ENCODE results near the gene SMIM32.

SMIM32 gene

DNA sequence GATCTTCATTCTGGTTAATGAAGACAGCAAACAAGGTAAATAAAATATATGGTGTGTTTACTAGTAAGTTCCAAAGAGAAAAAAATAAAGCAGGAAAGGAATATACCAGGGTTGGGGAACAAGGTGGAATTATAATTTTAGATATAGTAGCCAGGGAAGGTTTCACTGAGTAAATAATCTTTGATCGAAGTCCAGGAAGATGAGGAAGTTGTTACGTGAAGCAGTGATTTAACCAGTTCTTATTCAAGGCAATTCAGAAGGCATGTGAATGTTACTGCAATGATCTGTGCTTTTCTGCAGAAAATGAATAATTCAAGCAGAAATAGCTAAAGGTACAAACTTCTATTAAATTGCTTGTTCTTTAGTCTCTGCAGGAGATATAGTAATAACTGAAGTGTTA is 6.2 kb downstream of the SMIM32 start:
- no peak for DNase-seq (ENCODE audit: low spot score)

DNA sequence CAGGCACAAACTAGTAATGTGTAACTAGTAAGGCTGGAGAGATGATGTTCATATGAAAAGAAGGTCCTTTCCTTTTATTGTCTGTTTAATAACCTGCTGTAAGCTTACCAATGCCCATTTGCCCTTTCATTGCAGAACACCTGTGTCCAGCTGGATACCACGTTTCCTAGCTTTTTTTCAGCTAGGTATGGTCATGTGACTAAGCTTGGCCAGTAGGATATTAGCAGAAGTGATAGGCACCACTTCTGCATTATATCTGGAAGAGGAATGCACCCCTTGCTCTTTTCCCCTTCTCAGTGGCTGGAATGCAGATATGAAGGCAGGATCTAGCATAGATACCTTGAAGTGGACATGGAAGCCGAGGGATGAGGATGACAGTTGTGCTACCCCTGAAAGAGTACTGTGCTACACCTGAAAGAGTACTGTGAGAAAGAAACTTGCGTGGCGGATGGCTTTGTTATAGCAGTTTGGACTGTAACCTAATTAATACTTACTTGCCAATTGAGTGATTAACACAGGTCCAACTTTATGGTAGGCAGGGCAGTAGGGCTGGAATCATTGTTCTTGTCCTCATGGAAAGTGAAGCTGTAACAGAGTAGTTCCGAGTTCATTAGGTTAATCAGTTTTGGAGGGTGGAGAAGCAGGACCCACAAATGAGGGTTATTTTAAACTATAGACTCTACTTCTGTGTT is 6.8 kb downstream of the SMIM32 start:
- no peak for DNase-seq (ENCODE audit: low spot score)

DNA sequence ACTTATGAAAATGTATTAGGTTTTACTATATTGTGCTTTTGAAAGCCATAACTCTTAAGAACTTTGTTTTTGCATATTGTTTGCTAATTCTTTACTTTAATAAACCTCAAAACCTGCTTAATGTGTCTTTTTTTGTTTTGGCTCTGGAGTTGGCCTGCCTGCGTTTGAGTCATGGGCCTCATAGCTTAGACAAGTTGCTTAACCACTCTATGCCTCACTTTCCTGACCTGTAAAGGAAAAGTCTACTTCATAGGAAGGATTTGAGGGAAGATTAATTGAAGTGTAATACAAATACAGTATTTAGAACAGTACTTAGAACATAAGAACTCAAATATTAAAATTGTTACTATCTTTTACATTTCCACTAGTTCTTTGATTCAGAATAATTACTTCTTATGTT is 10.3 kb downstream of the SMIM32 start:
- no peak for DNase-seq (ENCODE audit: low spot score)

DNA sequence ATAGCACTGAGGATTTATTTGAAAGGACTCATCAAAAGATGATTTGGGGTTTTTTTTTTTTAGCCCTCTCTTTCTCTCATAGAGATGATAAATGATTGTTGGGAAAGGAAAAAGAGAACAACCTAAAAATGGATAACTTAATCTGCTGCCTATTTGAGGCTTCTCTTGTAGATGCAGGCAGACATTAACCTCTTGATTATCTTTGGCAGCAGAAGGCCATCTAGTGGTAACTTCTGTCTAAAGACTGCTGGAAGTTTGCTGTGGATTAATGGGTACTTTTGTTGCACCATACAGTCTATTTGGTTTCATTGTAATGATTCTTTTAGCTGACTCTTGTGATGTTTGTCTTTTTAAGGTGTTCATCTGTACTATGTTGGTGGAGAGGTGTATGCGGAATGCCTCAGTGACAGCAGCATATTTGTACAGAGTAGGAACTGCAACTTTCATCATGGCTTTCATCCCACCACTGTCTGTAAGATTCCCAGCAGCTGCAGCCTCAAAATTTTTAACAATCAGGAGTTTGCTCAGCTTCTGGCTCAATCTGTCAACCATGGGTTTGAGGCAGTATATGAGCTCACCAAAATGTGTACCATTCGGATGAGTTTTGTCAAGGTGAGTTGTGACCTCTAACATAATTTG is 18.8 kb downstream of the SMIM32 start:
- DNase-seq (ENCODE audit: low spot score) = peak; percentile 72

DNA sequence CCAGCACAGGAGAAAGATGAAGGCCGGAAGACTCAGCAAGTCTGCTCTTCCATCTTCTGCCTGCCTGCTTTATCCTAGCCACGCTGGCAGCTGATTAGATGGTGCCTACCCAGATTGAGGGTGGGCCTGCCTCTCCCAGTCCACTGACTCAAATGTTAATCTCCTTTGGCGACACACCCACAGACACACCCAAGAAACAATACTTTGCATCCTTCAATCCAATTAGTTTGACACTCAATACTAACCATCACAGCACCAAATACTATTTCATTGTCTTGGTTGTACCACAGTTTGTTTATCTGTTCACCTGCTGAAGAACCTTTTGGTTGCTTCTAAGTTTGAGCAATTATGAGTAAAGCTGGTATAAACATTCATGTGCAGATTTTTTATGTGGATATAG is 23.7 kb downstream of the SMIM32 start:
- no peak for DNase-seq (ENCODE audit: low spot score)

DNA sequence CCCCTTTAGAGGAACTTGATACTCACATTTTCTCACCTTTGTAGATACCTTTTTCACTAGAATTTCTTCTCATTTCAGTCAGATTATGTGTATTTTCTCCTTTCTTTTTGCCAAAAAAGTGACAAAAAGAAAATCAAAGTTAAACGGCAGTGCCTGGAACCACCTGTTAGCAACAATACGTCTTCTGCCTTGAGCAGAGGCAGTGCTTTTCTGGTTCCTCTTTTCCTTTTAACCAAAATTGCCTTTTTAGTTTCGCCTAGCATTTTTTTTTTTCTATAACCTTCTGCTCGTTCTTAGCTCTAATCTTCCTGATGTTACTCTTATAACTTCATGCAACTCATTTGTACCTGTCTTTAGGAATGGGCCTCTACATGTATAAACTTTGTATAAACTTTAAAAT is 26.1 kb downstream of the SMIM32 start:
- DNase-seq (ENCODE audit: low spot score) = no peak

DNA sequence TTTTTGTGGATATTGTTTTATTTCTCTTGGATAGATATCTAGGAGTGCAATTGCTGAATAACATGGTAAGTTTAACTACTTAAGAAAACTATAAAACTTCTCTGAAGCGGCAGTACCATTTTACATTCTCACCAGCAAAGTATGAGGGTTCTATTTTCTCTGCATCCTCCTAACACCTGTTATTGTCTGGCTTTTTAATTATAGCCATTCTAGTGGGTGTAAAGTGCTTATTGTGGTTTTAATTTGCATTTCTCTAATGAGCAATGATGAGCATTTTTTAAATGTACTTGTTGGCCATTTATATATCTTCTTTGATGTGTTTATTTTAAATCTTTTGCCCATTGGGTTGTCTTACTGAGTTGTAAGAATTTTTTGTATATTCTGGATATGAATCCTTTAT is 28.7 kb downstream of the SMIM32 start:
- DNase-seq (ENCODE audit: low spot score) = no peak

DNA sequence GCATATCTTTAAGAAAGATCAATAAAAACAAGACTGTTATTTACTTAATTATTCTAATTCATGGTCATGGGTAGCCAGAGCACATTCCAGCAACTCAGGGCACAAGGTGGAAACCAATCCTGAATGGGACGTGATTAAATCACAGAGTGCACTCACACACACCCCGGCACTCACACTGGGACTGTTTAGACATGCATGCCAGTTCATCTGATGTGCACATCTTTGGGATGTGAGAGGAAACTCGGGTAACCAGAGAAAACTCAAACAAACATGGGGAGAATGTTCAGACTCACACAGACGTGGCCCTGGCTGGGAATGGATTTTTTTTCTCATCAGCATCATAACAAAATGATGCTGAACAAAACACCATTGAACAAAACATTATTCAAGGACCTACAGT is 31.0 kb downstream of the SMIM32 start:
- no peak for DNase-seq (ENCODE audit: low spot score)

DNA sequence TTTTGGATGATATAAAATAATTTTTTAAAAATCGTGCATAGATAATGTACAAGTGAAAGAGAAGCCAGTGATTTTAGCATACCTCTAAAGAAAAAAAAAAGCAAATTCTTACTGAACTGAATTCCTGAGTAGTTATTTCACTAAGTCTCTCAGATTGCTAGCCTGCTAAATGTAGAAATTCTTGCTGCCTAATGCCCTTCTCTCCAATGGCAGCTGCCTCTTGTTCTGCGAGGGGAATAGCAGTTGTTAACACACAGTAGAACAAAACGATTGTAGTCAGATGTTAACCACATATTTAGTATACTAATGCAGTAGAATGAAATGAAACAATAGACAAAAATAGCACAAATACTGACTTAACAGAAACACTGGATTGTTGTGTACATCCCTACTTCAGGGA is 33.5 kb downstream of the SMIM32 start:
- peak; percentile 50 for DNase-seq (ENCODE audit: low spot score)

DNA sequence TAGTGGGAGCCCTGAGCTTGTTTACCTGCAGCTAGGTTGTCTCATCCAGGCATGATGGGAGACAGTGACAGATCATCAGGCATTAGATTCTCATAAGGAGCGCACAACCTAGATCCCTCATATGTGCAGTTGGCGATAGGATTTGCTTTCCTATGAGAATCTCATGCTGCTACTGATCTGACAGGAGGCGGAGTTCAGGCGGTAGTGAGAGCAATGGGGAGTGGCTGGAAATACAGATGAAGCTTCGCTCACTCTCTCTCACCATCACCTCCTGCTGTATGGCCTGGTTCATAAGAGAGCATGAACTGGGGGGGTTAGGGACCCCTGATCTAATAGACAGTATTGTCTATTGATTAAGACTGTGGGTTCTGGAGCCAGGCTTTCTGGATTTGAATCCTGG is 35.4 kb downstream of the SMIM32 start:
- no peak for DNase-seq (ENCODE audit: low spot score)

DNA sequence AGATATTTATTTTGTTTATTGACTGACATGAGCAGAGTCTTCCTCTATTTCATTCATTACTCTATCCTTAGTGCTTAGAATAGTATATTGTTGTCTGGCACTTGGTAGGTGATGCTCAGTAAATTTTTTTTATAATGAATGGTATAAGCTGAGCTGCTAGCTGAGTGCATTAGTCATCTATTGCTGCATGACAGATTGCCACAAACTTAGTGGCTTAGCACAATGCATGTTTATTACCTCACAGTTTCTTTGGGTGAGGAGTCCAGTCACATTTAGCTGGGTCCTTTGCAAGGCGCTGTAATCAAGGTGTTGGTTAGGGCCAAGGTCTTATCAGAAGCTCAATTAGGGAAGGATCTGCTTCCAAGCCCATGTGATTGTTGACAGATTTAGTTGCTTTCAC is 37.2 kb downstream of the SMIM32 start:
- no peak for DNase-seq (ENCODE audit: low spot score)

DNA sequence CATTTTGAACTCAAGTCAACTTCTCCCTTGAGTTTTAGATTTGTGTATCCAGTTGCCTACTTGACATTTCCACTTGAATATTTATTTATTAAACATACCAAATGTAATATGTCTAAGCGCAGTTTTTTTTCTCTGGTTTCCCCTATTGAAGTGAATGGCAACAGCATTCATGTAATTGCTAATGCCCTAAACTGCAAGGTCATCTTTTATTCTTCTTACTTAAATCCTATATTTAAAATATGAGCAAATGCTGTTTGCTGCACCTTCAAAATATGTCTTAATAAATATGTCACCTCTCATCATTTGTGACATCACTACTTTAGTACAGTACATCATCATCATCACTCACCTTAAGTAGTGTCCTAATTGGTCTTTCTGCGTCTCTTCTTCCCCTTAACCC is 37.9 kb downstream of the SMIM32 start:
- DNase-seq (ENCODE audit: low spot score) = no peak

DNA sequence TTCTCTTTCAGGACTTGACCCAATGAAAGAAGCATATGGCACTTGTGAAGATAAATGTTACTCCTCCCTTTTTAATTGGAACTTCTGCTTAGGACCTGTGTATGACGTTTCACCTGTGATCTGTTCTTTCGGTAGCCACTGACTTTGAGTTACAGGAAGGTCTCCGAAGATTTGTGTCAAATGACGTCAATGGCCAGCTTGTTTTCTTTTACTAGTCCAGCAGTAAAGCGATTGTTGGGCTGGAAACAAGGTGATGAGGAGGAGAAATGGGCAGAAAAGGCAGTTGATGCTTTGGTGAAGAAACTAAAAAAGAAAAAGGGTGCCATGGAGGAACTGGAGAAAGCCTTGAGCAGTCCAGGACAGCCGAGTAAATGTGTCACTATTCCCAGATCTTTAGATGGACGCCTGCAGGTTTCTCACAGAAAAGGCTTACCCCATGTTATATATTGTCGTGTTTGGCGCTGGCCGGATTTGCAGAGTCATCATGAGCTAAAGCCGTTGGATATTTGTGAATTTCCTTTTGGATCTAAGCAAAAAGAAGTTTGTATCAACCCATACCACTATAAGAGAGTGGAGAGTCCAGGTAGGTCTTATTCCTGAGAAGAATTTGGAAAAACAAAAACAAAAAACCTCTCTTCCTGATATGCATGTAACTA is 39.3 kb downstream of the SMIM32 start:
- no peak for DNase-seq (ENCODE audit: low spot score)

DNA sequence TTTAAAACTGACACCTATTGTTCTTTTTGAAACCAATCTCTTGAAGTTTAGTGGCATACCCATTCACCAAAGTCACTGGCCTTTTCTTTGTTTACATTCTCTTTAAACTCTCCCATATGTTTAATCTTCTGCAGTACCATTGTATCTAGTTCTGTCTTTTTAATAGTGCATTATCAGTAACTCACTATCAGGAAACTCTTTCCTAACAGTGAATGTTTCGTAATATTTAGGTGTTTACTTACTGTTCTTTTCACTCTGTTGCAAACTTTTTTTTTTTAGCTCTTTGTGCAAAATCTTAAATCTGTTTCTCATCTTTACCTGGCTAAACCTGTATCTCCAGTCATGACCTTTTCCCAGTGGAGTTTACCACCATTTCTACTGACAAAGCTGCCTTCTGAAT is 43.1 kb downstream of the SMIM32 start:
- DNase-seq (ENCODE audit: low spot score) = no peak

DNA sequence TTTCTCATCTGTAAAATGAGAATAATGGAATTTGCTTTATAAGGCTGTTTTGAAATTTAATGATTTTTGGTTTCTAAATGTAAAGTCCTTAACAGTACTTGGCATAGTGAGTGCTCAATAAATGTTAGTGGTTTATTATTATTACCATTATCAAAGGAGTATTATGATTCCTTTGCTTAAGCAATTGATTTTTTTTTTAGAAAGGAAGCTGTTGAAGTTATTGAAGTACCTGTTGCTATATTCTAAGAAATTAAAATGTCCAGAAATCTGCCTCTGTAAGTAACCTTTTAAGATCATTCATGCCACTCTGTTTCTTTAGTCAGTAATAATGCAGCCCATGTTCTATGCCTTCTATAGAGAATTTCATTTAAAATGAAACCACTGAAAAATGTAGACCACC is 45.3 kb downstream of the SMIM32 start:
- no peak for DNase-seq (ENCODE audit: low spot score)

DNA sequence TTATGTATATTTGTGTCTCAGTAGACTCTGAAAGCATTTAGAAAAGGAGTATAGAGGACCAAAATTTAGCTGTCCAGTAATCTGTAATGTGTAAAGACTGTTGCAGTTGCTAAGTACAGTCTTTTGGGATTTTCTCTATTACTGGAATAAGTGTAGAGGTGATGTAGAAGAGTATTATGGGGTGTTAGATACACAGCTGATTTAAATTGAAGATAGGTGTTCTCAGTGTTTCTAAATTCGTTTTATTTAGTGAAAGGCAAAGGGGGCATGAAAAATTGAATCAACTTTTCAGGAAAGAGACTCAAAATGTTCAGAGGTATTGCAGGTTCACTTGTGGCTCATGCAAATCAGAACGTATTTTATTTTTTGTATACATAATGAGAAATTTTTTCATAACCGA is 46.8 kb downstream of the SMIM32 start:
- no peak for DNase-seq (ENCODE audit: low spot score)

DNA sequence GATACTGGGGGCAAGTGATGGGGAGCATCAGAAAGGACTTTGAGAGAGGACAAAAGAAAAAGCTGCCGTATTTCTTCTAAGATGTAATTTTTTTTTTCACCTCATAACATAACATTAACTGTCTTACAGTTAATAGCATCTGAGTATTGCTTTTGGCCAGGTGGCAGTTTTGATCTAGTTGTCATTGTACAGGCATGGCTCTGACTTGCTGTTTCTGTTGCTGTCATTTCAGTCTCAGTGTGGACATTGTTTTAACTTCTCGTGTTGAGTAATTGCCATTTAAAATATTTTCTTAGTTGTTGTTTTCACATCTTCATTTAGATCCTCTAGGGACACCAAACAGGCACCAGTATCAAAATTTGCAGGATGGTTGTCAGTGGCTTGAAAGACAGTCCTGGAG is 47.9 kb downstream of the SMIM32 start:
- no peak for DNase-seq (ENCODE audit: low spot score)

DNA sequence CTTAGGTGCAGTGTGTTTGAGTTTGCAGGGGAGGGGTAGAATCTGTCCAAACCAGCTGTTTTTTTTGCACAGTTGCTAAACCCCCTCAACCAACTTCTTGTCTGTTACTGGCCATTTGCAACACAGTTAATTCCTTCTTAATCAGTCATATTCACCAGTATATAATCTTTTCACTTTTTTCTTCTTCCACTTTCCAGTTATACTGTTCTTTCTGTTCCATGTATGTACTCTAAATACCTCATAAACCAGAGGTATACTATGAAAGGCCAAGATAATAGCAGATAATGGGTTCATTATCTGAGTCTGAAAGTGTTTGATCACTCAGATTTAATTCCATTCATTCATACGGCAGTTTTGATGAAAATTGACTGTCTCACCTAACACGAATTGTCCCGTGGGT is 49.2 kb downstream of the SMIM32 start:
- no peak for DNase-seq (ENCODE audit: low spot score)

DNA sequence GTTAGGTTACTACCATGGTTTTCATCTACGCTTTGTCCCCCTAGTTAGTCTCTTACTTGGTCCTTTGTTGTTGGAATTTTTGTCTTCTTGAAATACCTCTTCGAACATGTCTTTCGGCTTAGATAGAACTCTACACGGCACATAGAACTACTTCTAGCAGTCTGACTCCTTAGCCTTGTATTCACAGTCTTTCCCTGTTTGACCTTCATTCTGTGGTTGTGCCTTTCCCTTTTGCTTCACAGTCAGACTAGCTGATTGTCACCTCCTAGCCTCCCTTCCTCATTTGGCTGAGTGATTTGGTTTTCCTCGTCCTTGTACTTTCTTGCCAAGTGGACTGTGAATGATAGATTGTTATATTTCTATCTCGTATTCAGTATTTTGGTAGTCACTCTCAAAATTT is 49.6 kb downstream of the SMIM32 start:
- DNase-seq (ENCODE audit: low spot score) = no peak

DNA sequence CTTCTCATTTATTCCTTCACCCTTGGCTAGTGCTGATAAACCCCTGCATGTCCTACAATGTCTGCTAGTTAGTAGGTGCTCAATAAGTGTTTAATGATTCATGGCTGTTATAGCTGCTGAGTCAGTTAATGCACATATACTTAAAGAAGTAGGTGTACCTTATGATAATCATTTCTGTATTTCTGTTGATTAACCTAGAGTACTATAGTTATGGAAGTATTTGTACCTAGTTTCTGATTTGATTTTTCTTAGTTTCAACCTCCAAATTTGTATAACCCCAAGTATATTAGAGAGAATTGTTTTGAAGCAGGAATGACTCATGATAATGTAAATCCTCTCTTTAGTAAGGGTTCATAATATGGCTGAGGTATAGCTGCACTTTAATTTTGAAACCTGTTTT is 51.4 kb downstream of the SMIM32 start:
- no peak for DNase-seq (ENCODE audit: low spot score)
